NT2/D1 (cell line): ENCODE data around the gene SLC22A17.

Experiments
- SUZ12 ChIP-seq: IDR thresholded peaks from 2 replicates; pipeline ENCODE4 v1.6.1; 2011; ENCODE audit not compliant: insufficient read length, insufficient read depth; ENCODE audit errors: extremely low read depth
- YY1 ChIP-seq: IDR thresholded peaks from 2 replicates; pipeline ENCODE4 v1.6.1; 2011; ENCODE audit not compliant: insufficient read length, insufficient read depth
- ZNF274 ChIP-seq: IDR thresholded peaks from 2 replicates; pipeline ENCODE4 v1.6.1; 2011; ENCODE audit warnings: mild to moderate bottlenecking, low read depth, low read length

DNA sequence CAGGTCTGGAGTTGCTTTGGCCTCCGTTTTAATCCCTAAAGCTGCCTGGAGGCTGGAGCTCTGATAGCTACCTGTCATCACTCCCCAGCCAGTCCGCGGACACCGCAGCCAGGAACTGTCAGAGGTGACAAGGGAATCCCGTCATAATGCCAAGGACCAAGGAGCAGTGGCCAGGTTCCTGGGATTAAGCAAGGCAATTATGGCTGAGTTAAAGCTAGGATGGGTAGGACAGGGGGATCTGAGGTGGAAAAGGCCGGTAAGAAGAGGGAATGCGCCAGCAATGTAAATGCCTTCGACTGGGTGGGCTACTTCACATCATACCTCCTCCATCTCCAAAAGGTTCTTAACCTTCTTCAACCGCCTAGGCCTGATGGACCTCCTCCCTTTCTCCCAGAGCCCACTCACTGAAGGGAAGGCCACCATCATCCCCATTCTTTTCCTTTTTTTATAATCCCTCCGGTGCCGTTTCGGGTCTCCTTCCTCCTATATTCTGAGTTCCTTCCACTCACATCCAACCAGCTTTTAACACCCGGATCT is 51.9 kb downstream of the SLC22A17 start:
- TF ChIP-seq ZNF274 (no peak), YY1 (no peak), SUZ12 (no peak)
